G401 (cell line): ENCODE results near the gene KRTAP4-5. TPM values are rescaled to one million over a fixed set of nuclear protein-coding genes. Genes with fewer than 3 reads are reported as not detected.
"Not testable (repeated sequence)": the region's sequence is repeated elsewhere in the genome, so short reads cannot be mapped to it uniquely, and the experiment has no call there.

Experiments
- DNase-seq: peaks from one replicate; pipeline ENCODE4 v3.0.0-alpha.2; 2015; ENCODE audit warnings: low spot score
- in situ Hi-C: cut with HindIII; loops from 2 replicates; pipeline ENCODE4 v1.10.0; 2016; ENCODE audit warnings: low sequenced_read_pairs, mixed read lengths
- total RNA-seq: library from RNA; depleted of rRNA; stranded (reverse); fragments of >200 nt; shearing (Covaris generic); gene quantifications from 2 replicates; pipeline ENCODE4 v1.2.3, GENCODE V29; 2014; rRNA removed

KRTAP4-5 gene
- total RNA-seq, 1 experiment from 2014 or later, result not detected

DNA sequence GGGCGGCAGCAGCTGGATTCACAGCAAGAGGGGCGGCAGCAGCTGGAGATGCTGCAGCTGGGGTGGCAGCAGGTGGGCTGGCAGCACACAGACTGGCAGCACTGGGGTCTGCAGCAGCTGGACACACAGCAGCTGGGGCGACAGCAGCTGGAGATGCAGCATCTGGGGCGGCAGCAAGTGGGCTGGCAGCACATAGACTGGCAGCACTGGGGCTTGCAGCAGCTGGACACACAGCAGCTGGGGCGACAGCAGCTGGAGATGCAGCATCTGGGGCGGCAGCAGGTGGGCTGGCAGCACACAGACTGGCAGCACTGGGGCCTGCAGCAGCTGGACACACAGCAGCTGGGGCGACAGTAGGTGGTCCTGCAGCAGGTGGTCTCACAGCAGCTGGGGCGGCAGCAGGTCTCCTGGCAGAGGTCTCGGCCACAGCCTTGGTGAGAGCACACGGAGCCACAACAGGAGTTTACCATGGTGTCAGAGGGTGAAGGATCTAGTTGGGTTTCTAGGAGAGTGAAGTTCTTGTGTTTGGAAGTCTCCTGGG lies 31.7 kb downstream of the KRTAP4-5 start, which contains the start of gene KRTAP4-11:
Gene KRTAP4-11 (minus strand): TSS at position 528 of the 541 bp plus-strand sequence. CDS start 58 bp downstream, at position 470.
- DNase-seq, in situ Hi-C loops: not testable (repeated sequence)

DNA sequence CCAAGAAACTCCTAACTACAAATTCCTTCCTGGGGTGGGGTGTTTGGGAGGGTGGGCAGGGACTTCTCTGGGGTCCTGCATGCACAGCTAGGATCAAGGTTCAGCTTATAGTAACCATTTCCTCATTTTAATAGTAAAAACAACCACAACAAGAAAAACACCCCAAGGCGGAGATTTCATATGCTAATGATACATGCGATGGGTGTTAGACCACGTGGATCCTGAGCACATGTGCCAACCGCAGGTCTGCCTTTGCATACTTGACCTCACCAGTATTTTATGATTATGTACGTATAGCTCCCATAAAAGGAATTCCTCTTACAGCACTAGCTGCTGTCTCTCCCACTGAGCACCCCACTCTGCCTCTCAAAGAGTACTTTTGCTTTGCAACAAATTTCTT lies 33.3 kb downstream of the KRTAP4-5 start:
- no peak for DNase-seq
- in situ Hi-C loops, result no loop called here

DNA sequence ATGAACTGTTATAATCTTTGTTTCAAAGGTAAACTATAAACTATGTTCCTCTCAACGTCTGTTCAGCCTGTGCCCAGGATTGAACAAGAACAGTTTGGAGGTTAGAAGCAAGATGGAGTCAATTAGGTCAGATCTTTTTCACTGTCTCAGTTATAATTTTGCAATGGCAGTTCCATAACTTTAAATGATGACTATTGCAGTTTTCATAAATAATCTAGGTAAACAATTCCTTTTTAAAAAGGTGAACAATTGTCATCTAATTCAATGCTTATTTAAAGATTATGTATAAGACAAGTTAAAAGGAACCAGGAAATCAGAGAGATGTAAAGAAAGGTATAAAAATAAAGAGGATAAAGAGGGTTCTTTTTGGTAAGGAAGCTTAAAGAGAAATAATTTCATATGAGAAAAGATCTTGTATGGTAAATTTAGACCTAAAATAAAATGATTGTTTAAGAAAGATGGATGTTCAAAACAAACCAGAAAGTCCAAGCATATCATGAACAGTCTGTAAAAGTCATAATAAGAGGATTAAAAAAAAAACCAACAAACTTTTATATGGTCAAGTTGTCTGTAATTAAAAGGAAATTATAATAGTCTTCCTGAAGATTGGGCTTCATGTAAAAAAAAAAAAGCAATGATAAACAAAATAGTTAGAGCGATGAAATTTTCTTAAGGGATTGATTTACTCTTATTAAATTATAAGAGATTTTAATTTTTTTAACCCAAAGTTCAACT lies 38.3 kb downstream of the KRTAP4-5 start:
- in situ Hi-C loops, result no loop called here
- DNase-seq, result no peak

DNA sequence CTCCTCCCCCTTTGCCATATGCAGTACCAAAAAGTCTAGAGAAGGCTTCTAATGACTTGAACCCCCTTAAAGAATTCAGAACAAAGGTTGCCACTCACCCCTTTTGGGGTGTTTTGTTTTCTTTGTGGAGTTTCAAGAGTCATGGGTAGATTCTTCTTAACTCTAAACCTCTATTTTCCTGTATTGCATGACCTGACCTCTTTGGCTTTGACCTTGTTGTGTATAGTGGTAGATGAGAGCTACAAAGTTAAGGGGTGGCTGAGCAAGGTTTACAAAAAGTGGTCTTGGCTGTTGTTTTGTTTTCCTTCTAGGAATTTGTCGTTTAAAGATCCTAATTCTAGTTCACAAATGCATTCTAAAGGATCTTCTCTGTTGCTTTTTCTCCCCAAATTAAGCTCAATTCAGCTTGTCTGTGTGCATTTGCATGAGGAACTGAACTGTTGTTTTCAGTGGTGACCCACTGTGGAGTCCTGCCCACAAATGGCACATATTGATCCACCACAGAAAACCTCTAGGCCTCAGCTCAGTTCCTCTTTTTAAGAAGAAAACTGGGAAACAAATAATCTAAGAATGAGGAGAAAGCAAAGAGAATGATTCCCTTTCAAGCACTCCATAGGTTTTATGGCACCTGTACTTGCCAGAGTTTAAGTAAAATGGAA lies 40.8 kb downstream of the KRTAP4-5 start:
- DNase-seq, in situ Hi-C loops: not testable (repeated sequence)

DNA sequence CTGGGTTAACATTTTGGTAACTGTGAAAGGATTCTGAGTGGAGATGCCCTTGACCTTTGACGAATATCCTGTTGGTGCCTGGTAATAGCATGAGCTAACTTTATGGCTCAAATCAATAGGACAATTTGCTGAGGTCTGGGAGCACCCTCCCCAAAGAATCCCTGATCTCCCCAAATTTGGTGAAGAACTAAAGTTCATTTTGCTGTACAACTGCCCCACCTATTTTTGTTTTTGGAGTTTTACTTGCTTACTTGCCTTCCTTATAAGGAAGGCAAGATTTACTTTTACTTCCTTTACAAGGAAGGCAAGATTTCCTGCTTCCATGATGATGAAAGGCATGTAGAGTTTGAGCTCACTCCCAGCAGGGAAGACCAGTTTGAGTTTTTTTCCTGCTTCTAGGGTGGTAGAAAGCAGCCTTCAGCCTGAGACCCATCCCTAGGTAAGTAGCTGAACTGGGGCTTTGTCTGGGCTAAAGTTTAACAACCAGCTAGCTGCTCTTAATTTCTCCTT lies 41.6 kb downstream of the KRTAP4-5 start:
- DNase-seq, result no peak
- in situ Hi-C loops, result no loop called here

DNA sequence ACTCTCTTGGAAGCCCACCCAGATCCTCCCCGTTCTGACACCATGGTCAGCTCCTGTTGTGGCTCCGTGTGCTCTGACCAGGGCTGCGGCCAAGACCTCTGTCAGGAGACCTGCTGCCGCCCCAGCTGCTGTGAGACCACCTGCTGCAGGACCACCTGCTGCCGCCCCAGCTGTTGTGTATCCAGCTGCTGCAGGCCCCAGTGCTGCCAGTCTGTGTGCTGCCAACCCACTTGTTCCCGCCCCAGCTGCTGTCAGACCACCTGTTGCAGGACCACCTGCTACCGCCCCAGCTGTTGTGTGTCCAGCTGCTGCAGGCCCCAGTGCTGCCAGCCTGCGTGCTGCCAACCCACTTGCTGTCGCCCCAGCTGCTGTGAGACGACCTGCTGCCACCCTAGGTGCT lies 44.3 kb downstream of the KRTAP4-5 start, which contains the start of gene KRTAP4-9:
Gene KRTAP4-9 (plus strand): TSS at position 43 of the 400 bp plus-strand sequence. CDS start 0 bp downstream, at position 43.
- in situ Hi-C loops, DNase-seq: not testable (repeated sequence)

DNA sequence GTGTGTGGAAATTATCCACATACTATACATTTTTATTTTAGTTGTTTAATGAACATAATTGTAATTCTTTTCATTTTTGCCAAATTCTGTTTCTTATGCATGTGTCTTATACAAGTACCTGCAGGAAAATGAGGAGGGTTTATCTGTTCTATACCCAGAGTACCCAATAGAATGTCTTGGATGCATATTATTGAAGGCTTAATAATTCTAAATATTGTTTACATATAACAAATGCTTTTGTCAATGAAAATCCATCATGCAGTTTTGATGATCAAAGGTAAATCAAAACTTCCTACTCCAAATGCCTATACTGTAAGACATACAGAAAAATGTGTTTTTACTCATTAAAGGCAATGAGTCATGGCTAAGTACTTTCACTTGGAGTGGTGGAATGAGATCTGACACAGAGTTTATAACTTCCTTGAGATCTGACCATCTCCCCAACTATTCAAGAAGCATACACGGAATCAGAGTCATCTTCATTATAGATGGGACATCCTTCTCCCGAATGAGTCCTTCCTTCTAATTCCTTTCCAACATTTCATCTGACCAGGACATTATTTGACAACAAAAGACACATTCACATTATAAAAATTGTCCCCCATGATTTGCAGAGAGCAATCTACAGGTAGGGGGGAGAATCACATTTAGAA lies 45.1 kb downstream of the KRTAP4-5 start:
- DNase-seq, in situ Hi-C loops: not testable (repeated sequence)

DNA sequence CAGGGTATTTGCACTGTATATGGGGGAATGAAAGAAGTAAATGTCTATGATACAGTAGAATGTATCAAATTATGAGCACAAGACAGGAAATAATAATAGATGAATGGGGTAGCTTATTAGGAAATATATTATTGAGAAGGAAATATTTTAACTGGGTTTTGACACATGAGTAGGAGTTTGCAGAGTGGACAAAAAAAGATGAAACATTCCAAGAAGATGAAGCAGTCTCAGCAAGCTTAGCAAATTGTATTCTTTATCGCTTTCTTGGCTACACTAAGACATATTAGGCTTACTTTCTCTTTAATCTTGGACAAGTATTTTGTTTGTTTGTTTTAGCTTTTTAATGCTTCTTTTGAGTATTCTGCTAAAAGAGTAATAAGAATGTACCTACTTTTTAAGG lies 45.7 kb downstream of the KRTAP4-5 start:
- DNase-seq, result no peak
- in situ Hi-C loops, result no loop called here

DNA sequence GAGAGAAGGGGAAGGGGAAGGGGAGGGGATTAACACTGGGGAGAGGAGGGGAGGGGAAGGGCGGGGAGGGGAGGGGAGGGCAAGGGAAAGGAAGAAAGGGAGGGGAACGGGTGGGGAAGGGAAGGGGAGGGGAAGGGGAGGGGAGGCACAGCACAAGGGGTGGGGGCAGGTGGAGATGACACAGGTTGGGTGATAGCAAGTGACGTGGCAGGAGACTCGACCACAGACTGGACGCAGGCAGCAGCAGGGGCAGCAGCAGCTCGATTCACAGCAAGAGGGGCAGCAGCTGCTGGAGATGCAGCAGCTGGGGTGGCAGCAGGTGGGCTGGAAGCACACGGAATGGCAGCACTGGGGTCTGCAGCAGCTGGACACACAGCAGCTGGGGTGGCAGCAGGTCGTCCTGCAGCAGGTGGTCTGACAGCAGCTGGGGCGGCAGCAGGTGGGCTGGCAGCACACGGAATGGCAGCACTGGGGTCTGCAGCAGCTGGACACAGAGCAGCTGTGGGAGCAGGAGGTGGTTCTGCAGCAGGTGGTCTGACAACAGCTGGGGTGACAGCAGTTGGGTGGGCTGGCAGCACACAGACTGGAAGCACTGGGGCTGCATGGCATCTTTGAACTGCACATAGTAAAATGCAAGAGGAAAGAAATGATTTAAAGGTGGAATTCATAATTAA lies 47.9 kb downstream of the KRTAP4-5 start, which contains the start of gene KRTAP4-16:
Gene KRTAP4-16 (minus strand): TSS at position 624 of the 674 bp plus-strand sequence. CDS start 0 bp downstream, at position 624.
- in situ Hi-C loops, result no loop called here
- DNase-seq, result no peak

DNA sequence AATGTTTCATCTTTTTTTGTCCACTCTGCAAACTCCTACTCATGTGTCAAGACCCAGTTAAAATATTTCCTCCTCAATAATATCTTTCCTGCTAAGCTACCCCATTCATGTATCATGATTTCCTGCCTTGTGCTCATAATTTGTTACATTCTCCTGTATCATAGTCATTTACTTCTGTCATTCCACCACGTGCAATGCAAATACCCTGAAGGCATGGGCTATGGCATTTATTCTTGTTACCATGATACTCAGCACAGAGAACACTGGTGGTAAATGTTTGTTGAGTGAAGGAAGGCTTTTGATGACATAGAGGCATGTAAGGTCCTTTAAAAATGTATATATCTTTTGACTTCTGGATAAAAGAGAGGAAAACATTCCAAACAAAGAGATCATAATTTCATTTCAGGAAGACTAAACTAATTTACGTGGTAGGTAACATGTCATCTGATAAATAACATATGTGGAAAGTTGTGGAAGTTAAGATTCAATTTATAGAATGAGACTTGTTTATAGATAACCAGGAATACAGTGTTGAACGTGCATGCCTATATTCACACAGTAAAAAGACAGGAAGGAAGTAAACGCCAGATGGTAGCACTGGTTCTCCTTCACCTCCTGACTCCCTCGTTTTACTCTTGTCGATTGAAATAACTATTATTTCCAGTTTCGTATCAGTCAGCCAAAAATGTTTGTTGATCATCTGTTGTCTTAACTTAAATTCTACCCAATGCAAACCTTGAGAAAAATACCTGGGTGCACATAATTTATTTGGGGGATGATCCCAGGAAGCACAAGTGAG lies 49.7 kb downstream of the KRTAP4-5 start:
- DNase-seq, in situ Hi-C loops: not testable (repeated sequence)

Other genes starting within 250 kb of the KRTAP4-5 start
- gene KRT23, start 212.2 kb downstream of the KRTAP4-5 start, total RNA-seq, result not detected in 2 replicates
- gene KRT39, start 182.9 kb downstream of the KRTAP4-5 start, total RNA-seq, result not detected in 2 replicates
- not detected in 2 replicates for gene KRT40, start 165.5 kb downstream of the KRTAP4-5 start, total RNA-seq
- gene KRTAP3-3, start 155.7 kb downstream of the KRTAP4-5 start, total RNA-seq, result not detected in 2 replicates
- not detected in 2 replicates for gene KRTAP3-2, start 149.9 kb downstream of the KRTAP4-5 start, total RNA-seq
- not detected in 2 replicates for gene KRTAP3-1, start 140.7 kb downstream of the KRTAP4-5 start, total RNA-seq
- not detected in 2 replicates for gene KRTAP1-5, start 122.6 kb downstream of the KRTAP4-5 start, total RNA-seq
- not detected in 2 replicates for gene KRTAP1-4, start 119.6 kb downstream of the KRTAP4-5 start, total RNA-seq
- gene KRTAP1-3, start 115.0 kb downstream of the KRTAP4-5 start, total RNA-seq, result not detected in 2 replicates
- gene KRTAP1-1, start 108.4 kb downstream of the KRTAP4-5 start, total RNA-seq, result not detected in 2 replicates
- gene KRTAP2-1, start 102.5 kb downstream of the KRTAP4-5 start, total RNA-seq, result not detected in 2 replicates
- not detected in 2 replicates for gene KRTAP2-2, start 94.6 kb downstream of the KRTAP4-5 start, total RNA-seq
- not detected in 2 replicates for gene KRTAP2-3, start 89.7 kb downstream of the KRTAP4-5 start, total RNA-seq
- not detected in 2 replicates for gene KRTAP2-4, start 83.9 kb downstream of the KRTAP4-5 start, total RNA-seq
- not detected in 2 replicates for gene KRTAP4-7, start 65.7 kb downstream of the KRTAP4-5 start, total RNA-seq
- gene KRTAP4-8, start 51.7 kb downstream of the KRTAP4-5 start, total RNA-seq, result not detected in 2 replicates
- not detected in 2 replicates for gene KRTAP4-16, start 47.6 kb downstream of the KRTAP4-5 start, total RNA-seq
- not detected in 2 replicates for gene KRTAP4-9, start 44.4 kb downstream of the KRTAP4-5 start, total RNA-seq
- not detected in 2 replicates for gene KRTAP4-11, start 31.5 kb downstream of the KRTAP4-5 start, total RNA-seq
- not detected in 2 replicates for gene KRTAP4-12, start 25.6 kb downstream of the KRTAP4-5 start, total RNA-seq
- gene KRTAP4-6, start 9.3 kb downstream of the KRTAP4-5 start, total RNA-seq, result not detected in 2 replicates
- gene KRTAP4-4, start 10.9 kb upstream of the KRTAP4-5 start, total RNA-seq, result not detected in 2 replicates
- not detected in 2 replicates for gene KRTAP4-3, start 18.4 kb upstream of the KRTAP4-5 start, total RNA-seq
- not detected in 2 replicates for gene KRTAP4-2, start 28.4 kb upstream of the KRTAP4-5 start, total RNA-seq
- not detected in 2 replicates for gene KRTAP4-1, start 35.1 kb upstream of the KRTAP4-5 start, total RNA-seq
- gene KRTAP9-1, start 40.1 kb upstream of the KRTAP4-5 start, total RNA-seq, result not detected in 2 replicates
- not detected in 2 replicates for gene KRTAP9-2, start 76.8 kb upstream of the KRTAP4-5 start, total RNA-seq
- gene KRTAP9-3, start 82.6 kb upstream of the KRTAP4-5 start, total RNA-seq, result not detected in 2 replicates
- not detected in 2 replicates for gene KRTAP9-8, start 88.2 kb upstream of the KRTAP4-5 start, total RNA-seq
- not detected in 2 replicates for gene KRTAP9-4, start 99.9 kb upstream of the KRTAP4-5 start, total RNA-seq
- not detected in 2 replicates for gene KRTAP9-9, start 105.6 kb upstream of the KRTAP4-5 start, total RNA-seq
- gene KRTAP9-6, start 115.6 kb upstream of the KRTAP4-5 start, total RNA-seq, result not detected in 2 replicates
- not detected in 2 replicates for gene KRTAP9-7, start 125.9 kb upstream of the KRTAP4-5 start, total RNA-seq
- not detected in 2 replicates for gene KRTAP29-1, start 153.0 kb upstream of the KRTAP4-5 start, total RNA-seq
- not detected in 2 replicates for gene KRTAP16-1, start 159.5 kb upstream of the KRTAP4-5 start, total RNA-seq
- not detected in 2 replicates for gene KRTAP17-1, start 165.9 kb upstream of the KRTAP4-5 start, total RNA-seq
- not detected in 2 replicates for gene KRT33A, start 201.0 kb upstream of the KRTAP4-5 start, total RNA-seq
- not detected in 2 replicates for gene KRT33B, start 220.0 kb upstream of the KRTAP4-5 start, total RNA-seq
- not detected in 2 replicates for gene KRT34, start 232.5 kb upstream of the KRTAP4-5 start, total RNA-seq
- gene KRT31, start 247.8 kb upstream of the KRTAP4-5 start, total RNA-seq, result not detected in 2 replicates